GM21515 (cell line): Measurements from ENCODE around the gene KIAA1217.

Experiments used
- ATAC-seq: cut with Tn5 transposase; IDR thresholded peaks from one replicate; pipeline ENCODE4 v1.9.1; 2021; ENCODE audit not compliant: unreplicated experiment

The KIAA1217 gene

GRCh38 chr10:24209432-24209771, 464 bp downstream of the KIAA1217 start:
- ATAC-seq = peak; percentile 31

DNA sequence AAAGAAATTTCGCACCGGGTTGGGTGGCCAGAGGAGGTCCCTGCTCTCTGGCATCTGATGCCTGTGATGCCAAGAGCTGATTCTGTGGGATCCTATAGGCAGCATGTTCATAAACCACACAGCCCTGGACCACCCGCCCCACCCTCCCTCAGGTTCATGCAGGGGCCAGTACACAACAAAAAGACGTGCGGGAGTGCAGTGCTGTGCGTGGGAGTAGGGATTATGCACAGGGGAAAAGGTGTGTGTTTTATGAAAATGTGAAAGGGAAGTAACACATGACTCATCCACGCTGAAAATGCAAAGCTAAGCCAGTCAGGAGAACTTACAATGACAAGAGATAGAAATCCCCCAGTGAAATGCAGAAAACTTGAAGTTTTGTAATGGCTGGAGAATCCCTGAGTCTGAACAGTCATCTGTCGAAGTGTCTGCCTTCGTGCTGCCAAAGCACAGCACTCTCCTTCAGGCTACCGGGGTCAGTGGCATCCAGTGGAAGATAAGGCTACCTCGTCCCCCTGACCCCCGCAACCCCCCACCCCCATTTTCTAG, 1.1 kb downstream of the KIAA1217 start:
- ATAC-seq = peak; percentile 70

- ATAC-seq = peak; percentile 10
These were observed 1.6 kb downstream of the KIAA1217 start for GRCh38 chr10:24210501-24210900.

GRCh38 chr10:24213266-24213665, 4.3 kb downstream of the KIAA1217 start:
- no peak for ATAC-seq

DNA sequence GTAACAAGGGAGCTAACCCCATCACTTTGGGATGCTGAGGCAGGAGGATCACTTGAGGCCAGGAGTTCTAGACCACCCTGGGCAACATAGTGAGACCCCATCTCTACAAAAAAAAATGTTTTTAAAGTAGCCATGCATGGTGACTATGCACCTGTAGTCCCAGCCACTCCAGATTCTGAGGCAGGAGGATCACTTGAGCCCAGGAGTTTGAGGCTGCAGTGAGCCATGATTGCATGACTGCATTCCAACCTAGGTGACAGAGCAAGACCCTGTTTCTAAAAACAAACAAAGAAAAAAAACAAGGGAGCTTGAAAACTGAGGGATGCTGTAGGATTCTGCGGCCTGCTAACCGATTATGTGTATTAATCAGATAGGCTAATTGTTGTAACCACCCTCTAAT, 4.9 kb downstream of the KIAA1217 start:
- no peak for ATAC-seq

GRCh38 chr10:24214762-24215161, 5.8 kb downstream of the KIAA1217 start:
- no peak for ATAC-seq

GRCh38 chr10:24215196-24215595, 6.3 kb downstream of the KIAA1217 start:
- ATAC-seq = no peak

- no peak for ATAC-seq
These were observed 6.7 kb downstream of the KIAA1217 start for GRCh38 chr10:24215603-24216002.

DNA sequence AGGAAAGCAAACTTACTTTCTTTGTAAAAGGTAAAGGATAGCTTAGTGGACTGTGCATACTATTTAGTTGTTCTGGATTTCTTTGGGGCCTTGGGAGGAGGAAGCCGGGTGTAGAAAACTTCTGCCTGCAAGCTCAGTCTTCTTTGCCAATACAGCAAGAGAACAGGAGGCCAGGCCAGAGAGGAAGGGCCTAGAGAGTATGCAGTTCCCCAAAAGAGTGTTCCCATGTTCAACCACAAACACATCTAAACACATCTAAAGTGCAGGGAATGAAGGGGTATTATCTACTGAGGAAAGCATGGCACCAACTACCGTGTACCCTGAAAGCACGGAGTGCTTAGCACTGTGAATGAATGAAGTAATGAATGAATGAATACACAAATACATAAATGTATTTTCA, 11.0 kb downstream of the KIAA1217 start:
- ATAC-seq = no peak

DNA sequence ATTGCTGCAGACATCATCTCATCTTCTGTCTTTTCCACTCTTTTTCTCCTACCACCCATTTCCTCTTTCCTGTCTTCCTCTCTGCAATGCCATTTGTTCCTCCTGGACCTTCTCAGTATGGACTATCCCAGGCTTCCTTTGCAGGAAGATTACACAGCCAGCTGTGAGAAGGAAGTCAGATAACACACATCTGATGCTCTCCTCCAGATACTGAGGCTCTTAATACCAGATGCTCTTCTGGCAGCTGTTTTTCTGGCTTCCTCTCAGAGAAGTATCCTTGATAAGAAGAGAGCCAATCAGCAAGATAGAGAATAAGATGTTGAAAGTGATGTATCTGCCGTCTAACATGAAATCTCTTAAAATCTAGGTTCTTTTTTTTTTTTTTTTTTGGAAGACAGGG, 14.4 kb downstream of the KIAA1217 start:
- no peak for ATAC-seq

DNA sequence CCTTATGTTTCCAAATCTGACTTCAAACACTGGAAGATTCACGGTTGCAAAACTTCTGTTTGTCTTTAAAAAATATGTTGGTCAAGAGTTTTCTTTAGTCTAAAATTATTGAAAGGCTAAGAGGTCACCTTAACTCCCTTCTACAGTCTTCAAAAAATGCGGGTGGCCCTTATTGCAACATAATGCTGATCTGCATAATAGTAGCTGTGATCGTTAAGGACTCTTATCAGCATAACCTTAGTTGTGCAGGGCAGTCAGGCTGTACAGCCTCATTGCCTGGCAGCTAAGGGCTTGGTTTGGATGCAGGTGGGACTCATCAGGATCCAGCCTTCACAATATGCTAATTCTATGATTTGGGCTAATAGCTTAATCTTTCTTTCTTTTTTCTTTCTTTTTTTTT, 15.0 kb downstream of the KIAA1217 start:
- no peak for ATAC-seq

DNA sequence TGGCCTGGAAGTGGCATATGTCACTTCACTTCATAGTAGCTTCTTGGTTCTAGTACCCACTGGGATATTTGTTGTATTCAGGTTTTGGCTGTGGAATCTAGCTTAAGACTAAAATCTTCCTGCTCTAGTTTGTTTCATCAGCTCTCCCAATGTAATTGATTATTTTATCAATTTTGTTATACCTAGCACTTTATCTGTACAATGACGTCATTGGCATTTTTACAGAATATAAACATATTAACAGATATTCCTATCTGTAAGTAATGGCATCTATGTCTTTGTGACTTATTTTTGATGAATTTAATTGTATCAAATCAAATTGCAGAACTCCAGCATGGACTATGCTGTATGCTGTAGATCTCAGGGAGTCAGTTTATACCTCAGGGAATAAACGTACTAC, 19.7 kb downstream of the KIAA1217 start:
- no peak for ATAC-seq

- ATAC-seq = no peak
These were observed 21.0 kb downstream of the KIAA1217 start for GRCh38 chr10:24229909-24230308.

DNA sequence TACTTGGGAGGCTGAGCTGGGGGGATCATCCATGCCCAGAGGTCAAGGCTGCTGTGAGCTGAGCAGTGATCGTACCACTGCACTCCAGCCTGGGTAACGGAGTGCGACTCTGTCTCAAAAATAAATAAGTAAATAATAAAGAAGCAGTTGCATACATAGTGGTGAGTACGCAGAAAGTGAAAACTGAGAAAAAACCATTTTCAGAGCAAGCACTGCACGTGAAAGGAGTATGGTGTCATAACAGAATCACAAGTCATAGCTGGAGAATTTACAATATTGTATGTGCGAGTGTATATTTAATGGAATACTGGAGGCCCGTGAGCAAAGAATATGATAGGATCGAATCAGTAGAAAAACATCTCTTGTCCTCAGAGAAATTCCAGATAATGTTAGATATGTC, 22.3 kb downstream of the KIAA1217 start:
- no peak for ATAC-seq

DNA sequence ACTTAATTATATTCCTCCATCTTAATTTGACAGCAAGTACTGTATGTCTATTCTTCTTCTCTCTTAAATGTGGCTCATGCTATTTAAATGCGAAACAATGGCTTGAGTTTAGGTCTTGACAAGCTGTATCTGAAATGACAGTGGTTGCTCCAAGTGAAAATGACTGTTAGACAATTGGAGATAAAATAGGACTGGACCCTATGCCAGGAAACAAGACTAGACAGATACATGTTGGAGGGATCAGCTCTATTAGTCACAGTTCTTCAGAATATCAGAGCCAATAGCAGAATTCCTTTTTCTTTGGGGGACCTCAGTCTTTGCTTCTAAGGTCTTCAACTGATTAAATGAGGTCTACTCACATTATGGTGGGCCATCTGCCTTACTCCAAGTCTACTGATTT, 25.8 kb downstream of the KIAA1217 start:
- ATAC-seq = no peak

DNA sequence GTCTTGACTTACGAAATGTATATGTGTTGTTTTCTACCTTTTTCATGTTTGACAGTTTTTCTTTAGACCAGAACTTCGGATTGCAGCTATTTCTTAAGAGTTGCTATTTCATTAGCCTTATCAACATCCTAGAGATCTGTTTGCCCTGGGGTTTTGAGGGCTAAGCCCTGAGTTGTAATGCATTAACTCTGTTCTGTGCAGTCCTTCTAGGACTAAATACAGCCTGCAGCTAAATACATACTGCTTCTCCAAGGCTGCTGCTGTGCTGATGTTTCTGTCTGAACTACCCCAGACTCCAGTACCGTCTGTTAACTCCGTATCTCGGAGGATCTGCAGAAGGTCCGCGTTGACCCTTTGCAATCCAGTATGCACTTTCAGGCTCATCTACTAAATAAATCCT, 26.5 kb downstream of the KIAA1217 start:
- ATAC-seq = no peak

DNA sequence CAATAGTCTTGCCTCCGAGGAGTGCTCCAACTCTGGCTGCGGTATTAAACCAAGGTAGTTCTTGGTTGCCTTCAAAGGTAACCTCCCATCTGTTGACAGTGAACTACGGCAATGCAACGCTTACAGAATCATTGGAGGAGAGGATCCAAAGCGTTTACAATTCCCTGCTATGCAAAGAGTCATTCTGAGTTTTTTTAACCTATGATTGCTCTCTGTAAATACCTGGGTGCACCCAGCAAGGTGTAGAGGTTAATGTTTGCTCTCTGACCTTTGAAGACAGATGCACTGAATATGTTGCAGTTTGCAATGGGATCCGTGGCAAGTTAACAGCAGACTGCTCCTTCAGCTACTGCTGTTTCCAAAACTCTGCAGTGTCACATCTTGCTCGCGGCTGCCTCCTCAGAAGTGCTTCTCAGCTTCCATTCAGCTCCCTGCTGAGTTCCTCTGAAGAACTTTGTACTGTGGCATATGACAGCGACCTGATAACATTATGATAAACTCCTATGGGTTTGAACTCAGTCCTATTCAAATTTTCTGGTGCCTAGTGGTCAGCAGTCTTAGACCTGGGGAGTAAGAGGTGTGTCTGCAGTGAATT, 29.0 kb downstream of the KIAA1217 start:
- no peak for ATAC-seq

- ATAC-seq = no peak
These were observed 29.7 kb downstream of the KIAA1217 start for GRCh38 chr10:24238519-24239247.

DNA sequence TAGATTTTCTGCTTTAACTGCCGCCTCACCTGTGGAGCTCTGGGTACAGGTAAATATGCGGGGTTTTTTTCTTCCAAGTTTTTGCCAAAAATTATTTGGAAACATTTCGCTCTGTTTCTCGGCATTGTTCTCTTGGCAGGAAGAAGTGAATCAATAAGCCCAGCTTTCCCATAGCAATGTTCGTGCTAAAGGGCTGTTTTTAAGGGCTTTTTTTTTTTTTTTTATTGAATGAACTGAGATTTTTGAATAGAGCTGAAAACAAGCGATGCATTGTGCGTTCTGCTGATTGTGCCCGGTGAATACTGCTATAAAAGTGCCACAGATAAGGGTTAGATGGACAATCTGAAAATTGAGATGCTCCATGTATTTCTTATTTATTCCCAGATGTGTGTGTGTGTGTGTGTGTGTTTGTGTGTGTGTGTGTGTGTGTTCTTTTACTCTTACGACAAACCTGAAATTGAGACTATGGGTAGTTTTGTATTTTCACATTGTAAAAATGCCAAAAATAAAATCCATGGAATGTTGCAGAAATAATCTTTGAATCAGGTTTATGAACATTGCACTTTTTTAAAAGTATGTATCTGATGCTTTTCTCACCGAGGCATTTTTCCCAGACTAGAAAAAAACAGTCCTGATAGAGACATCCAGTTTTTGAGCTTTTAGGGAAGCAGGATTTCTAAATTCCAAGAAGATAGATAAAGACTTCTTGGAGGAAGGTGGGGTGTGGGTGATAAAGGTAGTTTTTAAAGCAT, 30.5 kb downstream of the KIAA1217 start:
- ATAC-seq = no peak

DNA sequence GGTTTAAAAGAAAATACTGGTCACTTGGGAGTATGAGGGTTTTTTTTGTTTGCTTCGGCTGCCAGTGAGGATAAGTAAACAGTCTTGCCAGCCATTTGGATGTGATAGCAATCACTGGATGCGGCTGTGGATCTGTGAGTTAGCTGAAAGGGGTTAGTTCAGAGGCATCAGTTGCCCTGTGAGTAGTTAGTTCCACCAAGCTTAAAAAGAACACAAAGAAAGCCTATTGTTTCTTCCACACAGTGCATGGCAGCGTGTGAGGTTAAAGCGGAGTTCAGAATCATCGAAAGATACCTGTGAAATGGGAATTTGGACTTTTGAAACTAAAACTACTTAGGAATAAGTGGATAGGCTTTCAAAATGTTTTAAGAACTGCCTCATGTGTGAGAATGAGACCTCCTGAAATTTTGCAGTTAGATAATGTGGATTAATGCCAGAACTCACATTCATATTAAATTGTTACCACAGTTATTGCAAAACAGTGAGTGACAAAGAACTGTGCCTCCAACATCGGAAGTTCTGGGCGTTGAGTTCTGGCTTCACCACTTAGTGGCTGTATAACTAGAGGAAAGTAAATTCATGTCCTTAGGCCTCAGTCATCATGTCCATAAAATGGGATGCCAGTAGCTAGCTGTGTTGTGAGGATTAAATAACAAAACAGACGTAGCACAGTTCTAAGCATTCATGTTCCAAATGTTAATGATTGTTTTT, 31.3 kb downstream of the KIAA1217 start:
- no peak for ATAC-seq

- no peak for ATAC-seq
These were observed 32.6 kb downstream of the KIAA1217 start for GRCh38 chr10:24241536-24242040.
